Colonic mucosa (tissue), 4 donors: Measurements from ENCODE around the gene DLG3. TPM values are rescaled to one million over a fixed set of nuclear protein-coding genes. Genes with fewer than 3 reads are reported as not detected.

Experiments used
- DNase-seq: peaks from one replicate; pipeline ENCODE4 v3.0.0-alpha.2; 2020
- H3K27ac ChIP-seq: fragments of 200-600 bp; one replicate; pipeline ENCODE4 v1.8.0; 2021
- H3K27me3 ChIP-seq: fragments of 200-600 bp; one replicate; pipeline ENCODE4 v1.8.0; 2021
- H3K36me3 ChIP-seq: fragments of 200-600 bp; one replicate; pipeline ENCODE4 v1.8.0; 2021
- H3K4me1 ChIP-seq: fragments of 200-600 bp; one replicate; pipeline ENCODE4 v1.8.0; 2021; ENCODE audit warnings: mild to moderate bottlenecking
- H3K4me3 ChIP-seq: fragments of 200-600 bp; one replicate; pipeline ENCODE4 v1.8.0; 2021
- H3K9ac ChIP-seq, 2 donors: one replicate each; pipeline ENCODE4 v1.7.0; 2013; ENCODE audit warnings: control low read depth in 2 of 2, low read depth in 2 of 2, low read length in 2 of 2
- H3K9me3 ChIP-seq: fragments of 200-600 bp; one replicate; pipeline ENCODE4 v1.8.0; 2021
- intact Hi-C: fragments of 100-400 bp; cut with DNase I; formaldehyde crosslinking; loops from one replicate; pipeline ENCODE4 v1.14.1; 2022
- total RNA-seq, 2 donors: library from RNA; stranded (reverse); fragmentation: NEBNext Ultra II Directional in 1 of 2; extraction: Animal tissue kit (Norgen Biotek cat#: 25700) in 1 of 2; gene quantifications; one replicate each; pipeline ENCODE4 v1.2.1, GENCODE V29; 2021
- TF ChIP-seq, protein P1 (sequence below): fragments of 200-600 bp; IDR thresholded peaks from one replicate; pipeline ENCODE4 v1.8.0; 2022; ENCODE audit warnings: antibody characterized with exemption, mild to moderate bottlenecking
- donor health status: healthy.
- donor health status: DM: no; HTN: no; CAD: no.
- donor health status: DM: no; HTN: no; CAD: no.

DLG3 gene
- total RNA-seq, 2 donors from 2014 or later, result 68.9 to 78.9 TPM

DNA sequence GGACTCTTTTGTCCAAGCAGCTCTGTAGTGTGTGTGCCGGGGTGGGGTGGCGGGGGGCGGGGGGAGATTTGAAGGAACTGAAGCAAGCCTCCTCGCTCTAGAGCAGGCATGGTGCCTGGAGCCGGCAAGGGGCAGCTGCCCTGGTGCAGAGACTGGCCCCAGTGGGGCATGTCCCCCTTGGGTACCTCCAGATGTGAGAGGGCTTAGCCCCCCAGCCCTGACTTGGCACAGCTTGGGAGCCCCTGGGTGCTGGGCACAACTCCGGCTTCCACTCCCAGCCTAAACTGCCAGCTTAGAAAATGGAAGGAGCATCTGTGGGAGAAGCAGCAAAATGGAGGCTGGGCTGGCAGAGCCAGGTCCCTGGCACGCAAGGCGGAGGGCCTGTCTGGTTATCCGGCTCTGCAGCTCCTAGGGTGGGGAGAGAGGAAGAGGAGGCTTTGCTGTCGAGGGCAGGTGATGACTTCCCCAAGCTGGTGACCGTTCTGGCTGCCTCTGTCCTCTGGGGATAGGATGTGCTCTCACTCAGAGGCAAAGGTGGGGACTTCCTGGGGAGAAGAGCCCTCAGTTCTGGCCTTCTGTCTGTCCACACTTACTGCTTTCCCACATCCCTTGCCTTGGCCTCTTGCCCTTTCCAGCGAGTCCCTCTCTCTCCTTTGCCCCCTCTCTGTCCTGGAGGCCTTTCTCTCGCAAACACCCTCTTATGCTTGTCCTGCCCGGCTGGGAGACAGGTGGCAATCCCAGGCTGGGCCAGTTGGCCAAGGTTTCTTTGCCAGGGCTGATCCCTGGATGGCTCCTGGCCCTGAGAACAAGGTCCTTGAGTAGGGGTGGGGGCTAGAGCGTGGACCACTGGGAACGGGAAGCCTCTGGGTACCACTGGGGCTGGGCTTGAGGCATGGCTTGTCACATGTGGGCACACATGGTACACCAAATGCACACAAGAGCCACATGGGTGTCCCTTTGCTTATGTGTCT lies 2.0 kb downstream of the DLG3 start:
- intact Hi-C loops, result no loop called here
- no peak overlapping the region for H3K27ac ChIP-seq
- peaks cover 20% of the 10 kb centered on the region for H3K27me3 ChIP-seq
- no peaks in the 10 kb centered on the region for H3K36me3 ChIP-seq
- TF ChIP-seq, protein P1, sequence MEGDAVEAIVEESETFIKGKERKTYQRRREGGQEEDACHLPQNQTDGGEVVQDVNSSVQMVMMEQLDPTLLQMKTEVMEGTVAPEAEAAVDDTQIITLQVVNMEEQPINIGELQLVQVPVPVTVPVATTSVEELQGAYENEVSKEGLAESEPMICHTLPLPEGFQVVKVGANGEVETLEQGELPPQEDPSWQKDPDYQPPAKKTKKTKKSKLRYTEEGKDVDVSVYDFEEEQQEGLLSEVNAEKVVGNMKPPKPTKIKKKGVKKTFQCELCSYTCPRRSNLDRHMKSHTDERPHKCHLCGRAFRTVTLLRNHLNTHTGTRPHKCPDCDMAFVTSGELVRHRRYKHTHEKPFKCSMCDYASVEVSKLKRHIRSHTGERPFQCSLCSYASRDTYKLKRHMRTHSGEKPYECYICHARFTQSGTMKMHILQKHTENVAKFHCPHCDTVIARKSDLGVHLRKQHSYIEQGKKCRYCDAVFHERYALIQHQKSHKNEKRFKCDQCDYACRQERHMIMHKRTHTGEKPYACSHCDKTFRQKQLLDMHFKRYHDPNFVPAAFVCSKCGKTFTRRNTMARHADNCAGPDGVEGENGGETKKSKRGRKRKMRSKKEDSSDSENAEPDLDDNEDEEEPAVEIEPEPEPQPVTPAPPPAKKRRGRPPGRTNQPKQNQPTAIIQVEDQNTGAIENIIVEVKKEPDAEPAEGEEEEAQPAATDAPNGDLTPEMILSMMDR, result no peak
- H3K4me1 ChIP-seq, result no peaks in the 10 kb centered on the region
- no peak overlapping the region for H3K4me3 ChIP-seq
- DNase-seq, result no peak
- H3K9me3 ChIP-seq, result no peaks in the 10 kb centered on the region
- no peak overlapping the region for H3K9ac ChIP-seq

DNA sequence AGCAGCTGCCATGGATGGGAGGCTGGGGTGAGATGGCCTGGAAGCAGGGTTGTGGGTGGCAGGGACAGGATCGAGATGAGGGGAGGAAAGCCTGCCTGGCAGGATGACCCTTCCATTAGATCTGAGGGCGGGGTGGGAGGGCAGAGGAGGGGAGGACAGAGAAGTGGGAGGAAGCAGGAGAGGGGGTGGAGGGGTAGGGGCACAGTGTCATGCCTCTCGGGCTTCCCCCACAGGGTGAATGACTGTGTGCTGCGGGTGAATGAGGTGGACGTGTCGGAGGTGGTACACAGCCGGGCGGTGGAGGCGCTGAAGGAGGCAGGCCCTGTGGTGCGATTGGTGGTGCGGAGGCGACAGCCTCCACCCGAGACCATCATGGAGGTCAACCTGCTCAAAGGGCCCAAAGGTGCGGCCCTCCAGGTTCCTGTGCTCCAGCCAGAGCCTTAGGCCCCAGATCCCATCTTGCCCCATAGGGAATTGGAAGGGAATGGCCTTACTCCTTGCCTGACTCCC lies 4.9 kb downstream of the DLG3 start:
- H3K4me1 ChIP-seq, result no peaks in the 10 kb centered on the region
- H3K27ac ChIP-seq, result no peak overlapping the region
- DNase-seq, result no peak
- TF ChIP-seq, protein P1, result no peak
- H3K4me3 ChIP-seq, result no peak overlapping the region
- no peaks in the 10 kb centered on the region for H3K9me3 ChIP-seq
- H3K36me3 ChIP-seq, result no peaks in the 10 kb centered on the region
- peaks cover 9% of the 10 kb centered on the region for H3K27me3 ChIP-seq
- intact Hi-C loops, result no loop called here
- no peak overlapping the region for H3K9ac ChIP-seq

DNA sequence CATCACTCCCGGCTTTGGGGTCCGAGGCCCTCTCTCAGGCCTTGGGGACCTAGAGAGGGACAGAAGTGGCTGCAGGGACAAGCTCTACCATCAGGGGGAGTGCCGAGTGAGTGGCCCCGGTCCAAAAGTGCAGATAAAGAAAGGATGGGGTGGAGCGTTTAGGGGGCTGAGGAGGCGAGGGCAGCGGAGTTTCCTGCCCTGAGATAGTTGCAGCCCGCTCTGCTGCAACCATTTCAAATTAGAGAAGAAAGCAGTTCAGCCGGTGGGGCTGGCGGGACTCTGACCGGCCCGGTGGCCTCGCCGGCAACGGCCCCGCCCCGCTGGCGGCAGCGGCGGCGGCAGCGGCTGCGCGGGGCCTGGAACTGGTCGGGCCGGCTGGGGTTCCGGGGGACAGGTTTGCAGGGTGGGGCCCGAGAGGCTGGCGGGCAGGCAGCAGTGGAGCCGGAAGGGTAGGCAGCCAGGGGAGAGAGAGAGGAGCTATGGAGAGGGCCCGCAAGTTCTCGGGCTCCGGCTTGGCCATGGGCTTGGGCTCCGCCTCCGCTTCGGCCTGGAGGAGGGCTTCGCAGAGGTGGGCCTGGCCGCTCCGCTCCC lies 7.6 kb downstream of the DLG3 start:
- intact Hi-C loops, result loop anchor here (5.0 to 10.0 kb wide), 2 partner anchors 100 to 213 kb away; no protein-coding TSS in a partner anchor
- H3K27me3 ChIP-seq, result no peaks in the 10 kb centered on the region
- no peaks in the 10 kb centered on the region for H3K9me3 ChIP-seq
- H3K9ac ChIP-seq, result peak overlapping the region; percentile 64 to 73
- peak overlapping the region; percentile 63 for H3K27ac ChIP-seq
- TF ChIP-seq, protein P1, result peak; percentile 49
- H3K36me3 ChIP-seq, result no peaks in the 10 kb centered on the region
- peak; percentile 69 for DNase-seq
- H3K4me1 ChIP-seq, result no peaks in the 10 kb centered on the region
- peak overlapping the region; percentile 36 for H3K4me3 ChIP-seq

DNA sequence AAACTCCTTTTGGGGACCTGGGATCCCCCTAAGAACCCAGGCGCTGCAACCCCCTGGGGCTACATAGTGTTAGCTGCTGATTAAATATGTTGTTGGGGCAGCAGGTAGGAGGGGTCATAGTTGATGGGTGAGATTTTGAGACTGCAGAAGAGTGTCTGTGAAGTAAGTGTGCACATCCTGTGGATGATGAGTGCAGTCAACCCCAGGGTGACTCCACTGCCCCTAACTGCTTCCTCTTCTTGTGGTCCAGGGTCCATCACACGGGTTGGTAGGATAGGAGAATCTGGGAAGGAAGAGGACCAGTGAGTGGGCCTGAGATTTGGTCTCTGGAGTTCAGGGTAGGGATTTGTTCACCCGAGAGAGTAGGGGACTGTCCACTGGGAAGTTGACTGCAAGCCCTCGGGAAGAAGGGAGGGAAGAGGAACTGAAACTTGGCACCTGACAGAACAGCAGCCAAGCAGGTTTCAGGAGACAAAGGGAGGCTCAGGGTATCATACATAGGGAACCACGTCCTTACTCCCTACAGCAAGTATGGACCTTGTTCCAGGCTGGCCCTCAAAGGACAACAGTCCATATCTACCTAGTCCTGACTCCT lies 8.5 kb downstream of the DLG3 start:
- DNase-seq, result no peak
- peak overlapping the region; percentile 2 for H3K27ac ChIP-seq

More for the DNA sequence above, 8.5 kb downstream of the DLG3 start:
- intact Hi-C loops, result loop anchor here (5.0 to 10.0 kb wide), 2 partner anchors 99 to 212 kb away; no protein-coding TSS in a partner anchor
- Histone ChIP-seq H3K27me3 (no peaks in the 10 kb centered on the region), H3K9me3 (no peaks in the 10 kb centered on the region), H3K9ac (peak overlapping the region; percentile 37 to 73), H3K36me3 (no peaks in the 10 kb centered on the region), H3K4me3 (peak overlapping the region; percentile 36), H3K4me1 (no peaks in the 10 kb centered on the region)
- TF ChIP-seq, protein P1, result no peak
